Suprapubic skin (tissue), 4 donors: ENCODE measurements around the gene MMAB.

ENCODE experiments used
- EP300 ChIP-seq: sonication (generic); formaldehyde crosslinking; IDR thresholded peaks from one replicate; pipeline ENCODE4 v1.6.1; 2017; ENCODE audit warnings: antibody characterized with exemption
- POLR2AphosphoS5 ChIP-seq, 3 donors: sonication (generic); formaldehyde crosslinking; IDR thresholded peaks; one replicate each; pipeline ENCODE4 v1.6.1; 2017; ENCODE audit warnings: antibody characterized with exemption in 3 of 3
- TF ChIP-seq, protein P1 (sequence below), 2 donors: fragments of 200-600 bp in 1 of 2; fragments of 450-650 bp in 1 of 2; sonication (generic) in 1 of 2; IDR thresholded peaks; one replicate each; pipeline ENCODE4 v1.5.1; 2016 to 2019; ENCODE audit warnings: antibody characterized with exemption in 2 of 2, mild to moderate bottlenecking in 1 of 2, moderate library complexity in 1 of 2

DNA sequence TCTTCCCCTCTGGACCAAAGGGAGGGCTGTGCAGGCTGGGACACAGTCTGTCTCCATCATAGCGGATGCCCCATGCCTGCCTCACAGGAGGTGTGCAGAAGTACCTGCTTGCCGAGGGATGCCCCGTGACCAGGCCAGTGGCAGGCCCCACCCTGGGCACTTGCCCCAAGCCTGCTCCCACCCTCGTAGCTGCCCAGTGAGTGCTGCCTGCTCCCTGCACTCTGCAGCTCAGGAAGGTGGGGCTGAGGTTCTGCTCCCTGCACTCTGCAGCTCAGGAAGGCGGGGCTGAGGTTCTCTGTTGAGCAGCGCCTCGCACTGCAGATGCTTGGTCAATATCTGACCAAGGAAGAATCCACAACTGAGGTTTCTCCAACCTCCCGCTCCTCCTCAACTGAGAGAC lies 6.9 kb downstream of the MMAB start:
- TF ChIP-seq EP300: no peak
- TF ChIP-seq, protein P1, sequence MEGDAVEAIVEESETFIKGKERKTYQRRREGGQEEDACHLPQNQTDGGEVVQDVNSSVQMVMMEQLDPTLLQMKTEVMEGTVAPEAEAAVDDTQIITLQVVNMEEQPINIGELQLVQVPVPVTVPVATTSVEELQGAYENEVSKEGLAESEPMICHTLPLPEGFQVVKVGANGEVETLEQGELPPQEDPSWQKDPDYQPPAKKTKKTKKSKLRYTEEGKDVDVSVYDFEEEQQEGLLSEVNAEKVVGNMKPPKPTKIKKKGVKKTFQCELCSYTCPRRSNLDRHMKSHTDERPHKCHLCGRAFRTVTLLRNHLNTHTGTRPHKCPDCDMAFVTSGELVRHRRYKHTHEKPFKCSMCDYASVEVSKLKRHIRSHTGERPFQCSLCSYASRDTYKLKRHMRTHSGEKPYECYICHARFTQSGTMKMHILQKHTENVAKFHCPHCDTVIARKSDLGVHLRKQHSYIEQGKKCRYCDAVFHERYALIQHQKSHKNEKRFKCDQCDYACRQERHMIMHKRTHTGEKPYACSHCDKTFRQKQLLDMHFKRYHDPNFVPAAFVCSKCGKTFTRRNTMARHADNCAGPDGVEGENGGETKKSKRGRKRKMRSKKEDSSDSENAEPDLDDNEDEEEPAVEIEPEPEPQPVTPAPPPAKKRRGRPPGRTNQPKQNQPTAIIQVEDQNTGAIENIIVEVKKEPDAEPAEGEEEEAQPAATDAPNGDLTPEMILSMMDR (IDR thresholded peaks at IDR 0.05): no peak
- no peak for TF ChIP-seq POLR2AphosphoS5 (IDR thresholded peaks at IDR 0.05)
